Lower leg skin (tissue), 3 donors: ENCODE measurements around the gene GJC1.

Experiments
- CTCF ChIP-seq, 3 donors: fragments of 450-650 bp; IDR thresholded peaks; one replicate each; pipeline ENCODE4 v1.5.1; 2016; ENCODE audit warnings: antibody characterized with exemption in 3 of 3, mild to moderate bottlenecking in 3 of 3, moderate library complexity in 2 of 3
- POLR2A ChIP-seq, 2 donors: fragments of 450-650 bp; IDR thresholded peaks; one replicate each; pipeline ENCODE4 v1.6.1; 2016 to 2017; ENCODE audit warnings: antibody characterized with exemption in 2 of 2, mild to moderate bottlenecking in 1 of 2, moderate library complexity in 1 of 2

- TF ChIP-seq CTCF (IDR thresholded peaks at IDR 0.05) (no peak), POLR2A (IDR thresholded peaks at IDR 0.05) (no peak)
These were observed 67.9 kb downstream of the GJC1 start for GRCh38 chr17:44761932-44762810.
